Anterior cingulate cortex (tissue), 58 donors: Measurements from ENCODE around the gene MRPL48.
"Not testable (repeated sequence)": the region's sequence is repeated elsewhere in the genome, so short reads cannot be mapped to it uniquely, and the experiment has no call there.

Source experiments
- DNase-seq, 58 donors: peaks; one replicate each; lab custom pipeline; 2025; lab: John Stamatoyannopoulos, UW

Gene MRPL48

GRCh38 chr11:73833067-73833466, 45.4 kb downstream of the MRPL48 start:
- DNase-seq, result no peak

DNA sequence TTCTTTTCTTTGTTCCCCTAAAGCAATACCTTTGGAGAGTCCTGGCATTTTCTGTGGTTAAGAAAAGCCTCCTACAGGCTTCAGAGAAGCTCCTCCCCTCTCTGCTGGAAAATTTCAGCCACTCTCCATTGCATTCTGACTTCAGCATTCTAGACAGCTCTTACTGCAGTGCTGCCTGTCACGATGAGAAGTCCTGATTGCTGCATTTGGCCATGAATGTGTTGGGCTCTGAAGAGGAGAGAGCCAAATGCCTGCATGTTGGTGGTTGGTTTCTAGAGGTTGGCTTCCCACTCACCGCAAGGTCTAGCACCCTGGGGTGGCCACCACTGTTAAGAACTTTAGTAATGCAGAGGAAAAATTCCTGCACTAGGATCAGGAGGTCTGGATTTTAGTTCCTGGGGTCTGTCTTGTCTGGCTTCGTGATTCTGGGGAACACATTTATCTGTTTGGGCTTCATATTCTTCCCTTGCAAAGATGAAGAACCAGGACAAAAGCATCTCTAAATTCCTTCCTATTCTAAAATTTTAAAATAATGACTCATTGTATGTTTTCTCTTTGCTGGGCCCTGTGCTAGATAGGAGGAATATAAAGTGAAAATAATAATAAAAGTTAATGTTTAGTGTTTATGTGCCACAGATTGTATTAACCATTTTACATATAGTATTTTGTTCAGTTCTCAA, 50.9 kb downstream of the MRPL48 start:
- peak in 6 of 58 donors; percentile 4 to 18 (median 9) for DNase-seq

- no peak for DNase-seq
Measured at GRCh38 chr11:73839123-73839457, 51.4 kb downstream of the MRPL48 start.

GRCh38 chr11:73851046-73851764, 63.5 kb downstream of the MRPL48 start:
- no peak for DNase-seq

DNA sequence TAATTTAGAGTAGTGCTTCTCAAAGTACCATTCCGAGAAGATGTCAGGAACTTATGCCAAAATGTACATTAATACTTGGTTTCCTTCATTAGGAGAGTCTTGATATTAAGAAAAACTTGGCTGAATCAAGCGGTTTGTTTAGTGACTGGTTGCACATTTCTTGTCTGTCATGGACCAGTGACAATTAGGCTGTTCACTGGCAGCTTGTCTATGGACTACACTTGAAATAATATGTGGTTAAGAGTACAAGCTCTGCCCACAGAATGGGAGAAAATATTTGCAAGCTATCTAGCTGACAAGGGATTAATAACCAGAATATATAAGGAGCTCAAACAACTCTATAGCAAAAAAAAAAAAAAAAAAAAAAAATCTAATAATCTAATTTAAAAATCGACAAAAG, 64.4 kb downstream of the MRPL48 start:
- DNase-seq, result no peak

GRCh38 chr11:73854680-73855079, 67.0 kb downstream of the MRPL48 start:
- no peak for DNase-seq

DNA sequence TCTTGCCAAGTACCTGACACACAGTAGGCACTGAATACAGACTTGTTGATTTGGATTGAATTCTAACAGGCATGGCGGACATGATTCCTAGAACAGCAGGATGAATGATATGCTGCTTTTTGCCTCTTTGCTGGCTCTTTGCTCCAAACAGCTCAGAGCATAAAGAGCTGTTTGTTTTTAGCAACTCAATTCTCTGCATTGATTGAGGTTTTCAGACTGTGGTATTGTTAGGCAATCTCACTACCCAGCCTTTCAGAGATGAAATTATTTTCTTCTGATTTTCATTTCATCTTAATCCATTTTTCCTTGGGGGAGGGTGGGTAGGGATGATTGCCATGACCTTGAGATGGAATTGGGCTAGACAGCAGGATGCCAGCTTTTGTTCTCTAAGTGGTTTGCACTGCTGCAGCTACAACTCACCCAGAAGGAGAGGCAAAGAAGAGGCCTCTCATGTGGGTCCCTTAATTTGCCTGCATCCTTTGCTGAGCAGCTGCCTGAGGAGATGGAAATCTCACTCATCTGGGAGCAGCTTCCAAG, 68.4 kb downstream of the MRPL48 start:
- peak in 35 of 58 donors; percentile 6 to 87 (median 36) for DNase-seq

- no peak for DNase-seq
Measured at GRCh38 chr11:73859671-73860070, 72.0 kb downstream of the MRPL48 start.

GRCh38 chr11:73860202-73860601, 72.5 kb downstream of the MRPL48 start:
- DNase-seq, result no peak

- no peak for DNase-seq
Measured at GRCh38 chr11:73862986-73863385, 75.3 kb downstream of the MRPL48 start.

- DNase-seq, result no peak
Measured at GRCh38 chr11:73866095-73866579, 78.5 kb downstream of the MRPL48 start.

GRCh38 chr11:73866586-73866996, 78.9 kb downstream of the MRPL48 start:
- DNase-seq, result no peak

- no peak for DNase-seq
Measured at GRCh38 chr11:73869332-73869949, 81.8 kb downstream of the MRPL48 start.

DNA sequence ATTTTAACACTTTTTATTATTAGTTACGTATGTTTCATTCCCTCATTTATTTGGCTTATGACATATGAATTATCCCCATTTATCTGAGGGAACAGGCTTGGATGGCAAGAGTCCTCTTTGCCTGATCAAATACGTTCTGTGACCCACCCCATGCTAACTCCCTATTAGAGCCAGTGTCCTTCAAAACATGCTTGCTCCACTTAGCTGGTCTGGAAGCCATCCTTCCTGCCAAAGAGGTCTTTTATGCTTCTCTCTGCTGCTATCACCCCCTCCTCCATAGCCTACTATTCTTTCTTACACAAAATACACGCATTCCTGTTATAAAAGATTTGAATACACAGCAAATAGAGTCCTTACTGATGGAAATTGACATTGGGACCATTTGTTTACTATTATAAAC, 82.6 kb downstream of the MRPL48 start:
- DNase-seq, result no peak

GRCh38 chr11:73872749-73873357, 85.2 kb downstream of the MRPL48 start:
- no peak for DNase-seq

GRCh38 chr11:73875380-73875779, 87.7 kb downstream of the MRPL48 start:
- no peak for DNase-seq

DNA sequence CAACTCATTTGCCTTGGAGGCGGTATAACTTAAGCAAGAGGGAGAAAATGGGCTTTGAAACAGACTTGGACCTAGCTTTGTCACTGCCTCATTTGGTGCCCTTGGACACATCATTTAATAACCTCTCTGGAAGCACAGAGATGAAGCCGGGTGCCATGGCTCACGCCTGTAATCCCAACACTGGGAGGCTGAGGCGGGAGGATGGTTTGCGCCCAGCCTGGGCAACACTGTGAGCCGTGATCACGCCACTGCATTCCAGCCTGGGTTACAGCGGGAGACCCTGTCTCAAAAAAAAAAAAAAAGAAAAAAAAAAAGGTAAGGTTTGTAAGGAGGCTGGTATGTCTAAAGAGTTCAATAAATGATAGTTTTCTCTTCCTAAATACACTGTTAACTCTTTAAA, 88.2 kb downstream of the MRPL48 start:
- DNase-seq, result no peak

GRCh38 chr11:73876424-73877310, 89.0 kb downstream of the MRPL48 start, which contains the start of the genes COA4 and PAAF1:
Gene COA4 (minus strand): TSS chr11:73876846. CDS start chr11:73873378, 3,468 bp downstream.
Gene PAAF1 (plus strand): TSS chr11:73876999. CDS start chr11:73877022, 23 bp downstream.
- DNase-seq, result peak; percentile 55 to 97 (median 91)

DNA sequence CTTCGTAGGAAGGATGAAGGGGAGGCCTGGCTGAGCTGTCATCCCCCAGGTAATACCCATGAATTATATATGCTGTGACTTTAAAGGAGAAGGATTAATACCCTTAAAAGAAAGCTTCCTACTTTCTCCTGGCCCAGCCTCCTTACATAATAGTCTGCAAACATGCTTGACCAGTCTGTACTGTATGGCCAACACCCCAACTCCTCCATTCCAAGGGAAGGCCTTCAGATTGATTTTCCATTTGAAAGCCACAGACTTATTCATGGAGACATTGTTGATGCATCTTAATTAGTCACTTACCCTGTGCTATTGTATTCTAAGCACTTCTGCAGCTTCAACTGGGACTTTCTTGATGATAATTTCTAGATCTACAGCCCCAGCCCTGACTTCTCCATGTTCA, 91.1 kb downstream of the MRPL48 start:
- no peak for DNase-seq

GRCh38 chr11:73880449-73880848, 92.8 kb downstream of the MRPL48 start:
- not testable (repeated sequence) for DNase-seq
